GM12878 (cell line): ENCODE data around the gene TM9SF2. TPM values are rescaled to one million over a fixed set of nuclear protein-coding genes. Genes with fewer than 3 reads are reported as not detected.

Experiments
- ATAC-seq: fragments of 200-7000 bp; cut with Tn5 transposase; 3 replicates; pipeline ENCODE4 v1.9.1; 2020; ENCODE audit warnings: mild to moderate bottlenecking, moderate library complexity
- BruUV-seq: library from RNA; stranded (reverse); fragments of 400-500 nt; replicated peaks from 2 replicates; lab custom pipeline; 2021; lab: Mats Ljungman, UMichigan
- CTCF ChIA-PET: fragments of 300-600 bp; sonication (Branson Sonifier 250); formaldehyde crosslinking; extraction: SDS; loops from one replicate; lab custom pipeline; 2021; ENCODE audit warnings: inconsistent platforms; lab: Yijun Ruan, JAX
- POLR2A ChIA-PET: fragments of 350-600 bp; formaldehyde crosslinking; extraction: SDS; loops from one replicate; lab custom pipeline; 2021; ENCODE audit warnings: inconsistent platforms; lab: Charles Lee
- RAD21 ChIA-PET: fragments of 300-600 bp; sonication (Branson Sonifier 250); formaldehyde crosslinking; loops from one replicate; lab custom pipeline; 2023; ENCODE audit warnings: antibody characterized with exemption; ENCODE audit not compliant: unreplicated experiment; lab: Charles Lee
- SMC1A ChIA-PET: fragments of 300-600 bp; sonication (Branson Sonifier 250); formaldehyde crosslinking; loops from one replicate; lab custom pipeline; 2023; ENCODE audit not compliant: unreplicated experiment, uncharacterized antibody; lab: Charles Lee
- DNase-seq: peaks from one replicate; pipeline ENCODE4 v3.0.0-alpha.2; 2011; ENCODE audit warnings: low read depth, low spot score
- FAIRE-seq: peaks from 3 replicates; lab custom pipeline; 2011; peaks lifted over from hg19 to GRCh38; lab: Jason Lieb, UNC
- H2AFZ ChIP-seq: 2 replicates; pipeline ENCODE4 v1.6.0; 2011; ENCODE audit warnings: low read depth, low read length, control low read depth; ENCODE audit not compliant: control insufficient read depth
- H3K27ac ChIP-seq: 2 replicates; pipeline ENCODE4 v1.5.1; 2011; ENCODE audit warnings: control low read depth; ENCODE audit not compliant: control insufficient read depth, insufficient read depth
- H3K27me3 ChIP-seq, 2 experiments: replicated peaks in 1 of 2; 2 replicates each; pipeline versions ENCODE4 v1.6.0 to v1.6.1; 2011; ENCODE audit warnings: low read length in 1 of 2; ENCODE audit not compliant: control insufficient read depth in 2 of 2, insufficient read depth in 2 of 2
- H3K36me3 ChIP-seq, 2 experiments: 2 replicates each; pipeline ENCODE4 v1.5.1; 2011; ENCODE audit warnings: low read length in 1 of 2; ENCODE audit not compliant: control insufficient read depth in 2 of 2, insufficient read depth in 2 of 2
- H3K4me1 ChIP-seq: 2 replicates; pipeline ENCODE4 v1.6.1; 2011; ENCODE audit warnings: mild to moderate bottlenecking, low read length, moderate library complexity, mixed read lengths; ENCODE audit not compliant: control insufficient read depth, insufficient read depth
- H3K4me2 ChIP-seq: 2 replicates; pipeline ENCODE4 v1.6.0; 2011; ENCODE audit warnings: control low read depth; ENCODE audit not compliant: control insufficient read depth, insufficient read depth
- H3K4me3 ChIP-seq: fragments of 200-600 bp; sonication (generic); 2 replicates; pipeline ENCODE4 v1.5.1; 2016
- H3K79me2 ChIP-seq: 2 replicates; pipeline ENCODE4 v1.6.0; 2011; ENCODE audit warnings: low read length; ENCODE audit not compliant: control insufficient read depth, insufficient read depth
- H3K9ac ChIP-seq: 2 replicates; pipeline ENCODE4 v1.8.0; 2011; ENCODE audit warnings: low read length, control low read depth, mixed read lengths; ENCODE audit not compliant: control insufficient read depth, insufficient read depth
- H3K9me3 ChIP-seq: replicated peaks from 3 replicates; pipeline ENCODE4 v1.5.1; 2011; ENCODE audit warnings: mild to moderate bottlenecking, low read length; ENCODE audit not compliant: control insufficient read depth, insufficient read depth
- H4K20me1 ChIP-seq: 2 replicates; pipeline ENCODE4 v1.6.0; 2011; ENCODE audit not compliant: control insufficient read depth, insufficient read depth
- CHD1 ChIP-seq: IDR thresholded peaks from 2 replicates; pipeline ENCODE4 v1.6.1; 2012; ENCODE audit warnings: low read depth, low read length, improper control_type of control experiment
- DPF2 ChIP-seq: fragments of 450-650 bp; IDR thresholded peaks from 2 replicates; pipeline ENCODE4 v1.6.1; 2017; ENCODE audit warnings: mild to moderate bottlenecking
- MXI1 ChIP-seq: fragments of 150-350 bp; IDR thresholded peaks from 2 replicates; pipeline ENCODE4 v1.6.1; 2011; ENCODE audit warnings: low read depth, mild to moderate bottlenecking, inconsistent platforms, low read length, improper control_type of control experiment
- SMAD1 ChIP-seq: fragments of 450-650 bp; IDR thresholded peaks from 2 replicates; pipeline ENCODE4 v1.6.1; 2018; ENCODE audit warnings: mild to moderate bottlenecking, low read depth; ENCODE audit not compliant: partially characterized antibody
- SPI1 ChIP-seq: IDR thresholded peaks from 2 replicates; pipeline ENCODE4 v1.6.1; 2011; ENCODE audit warnings: low read depth, mild to moderate bottlenecking, low read length, moderate library complexity, borderline replicate concordance; ENCODE audit not compliant: insufficient read depth
- TCF3 ChIP-seq: IDR thresholded peaks from 2 replicates; pipeline ENCODE4 v1.6.1; 2012; ENCODE audit warnings: low read depth, mild to moderate bottlenecking, low read length, borderline replicate concordance; ENCODE audit not compliant: insufficient read depth
- ZSCAN29 ChIP-seq: fragments of 450-650 bp; IDR thresholded peaks from 2 replicates; pipeline ENCODE4 v1.6.1; 2017; ENCODE audit warnings: mild to moderate bottlenecking, moderate library complexity
- WGBS: methylation state at CpG from one replicate; pipeline ENCODE4 v1.1.6; 2016; ENCODE audit warnings: low lambda C conversion rate; ENCODE audit not compliant: insufficient replicate concordance, insufficient coverage; ENCODE audit errors: missing lambda C conversion rate; 5-methylcytosine and 5-hydroxymethylcytosine counted together
- in situ Hi-C: fragments of 300-500 bp; cut with MboI; formaldehyde crosslinking; loops from 9 replicates; pipeline ENCODE4 v1.14.3; 2018; ENCODE audit warnings: mixed read lengths
- intact Hi-C: fragments of 100-400 bp; cut with micrococcal nuclease; formaldehyde crosslinking; loops from one replicate; pipeline ENCODE4 v1.14.2; 2022; ENCODE audit not compliant: unreplicated experiment
- polyA plus RNA-seq, 11 experiments: library from polyadenylated mRNA; depleted of rRNA in 4 of 11; unstranded in 6 of 11; stranded (reverse) in 5 of 11; fragments of >200 nt; fragmentation: Nextera tagmentation in 4 of 11; fragmentation: Illumina TruSeq in 1 of 11; extraction: Ambion mirVana in 4 of 11; extraction: Trizol in 1 of 11; gene quantifications; 1 replicate in 1 of 11; 2 replicates in 10 of 11; pipeline versions ENCODE4 v1.2.1 to v1.2.3, GENCODE V29; 2011 to 2016; ENCODE audit warnings: inconsistent platforms in 2 of 11, missing spikeins in 2 of 11, low read depth in 1 of 11
- total RNA-seq, 4 experiments: library from RNA; depleted of rRNA in 3 of 4; stranded (reverse); fragments of >200 nt in 3 of 4; fragmentation: Illumina TruSeq in 1 of 4; extraction: Trizol in 1 of 4; gene quantifications; 2 replicates each; pipeline versions ENCODE4 v1.2.1 to v1.2.3, GENCODE V29; 2013 to 2021
- TF ChIP-seq, protein P1 (sequence below): fragments of 450-650 bp; IDR thresholded peaks from 2 replicates; pipeline ENCODE4 v1.6.1; 2018; ENCODE audit warnings: borderline replicate concordance, mild to moderate bottlenecking; ENCODE audit not compliant: partially characterized antibody
- TF ChIP-seq, protein P2 (sequence below): fragments of 450-650 bp; IDR thresholded peaks from 2 replicates; pipeline ENCODE4 v1.6.1; 2017; ENCODE audit warnings: mild to moderate bottlenecking

TM9SF2 gene
- total and polyA plus RNA-seq, 10 of the 15 experiments (the other 5 are each of a cell fraction or from before 2014, with no cell fraction given) = 34.6 to 128 (median 79.2) TPM

DNA sequence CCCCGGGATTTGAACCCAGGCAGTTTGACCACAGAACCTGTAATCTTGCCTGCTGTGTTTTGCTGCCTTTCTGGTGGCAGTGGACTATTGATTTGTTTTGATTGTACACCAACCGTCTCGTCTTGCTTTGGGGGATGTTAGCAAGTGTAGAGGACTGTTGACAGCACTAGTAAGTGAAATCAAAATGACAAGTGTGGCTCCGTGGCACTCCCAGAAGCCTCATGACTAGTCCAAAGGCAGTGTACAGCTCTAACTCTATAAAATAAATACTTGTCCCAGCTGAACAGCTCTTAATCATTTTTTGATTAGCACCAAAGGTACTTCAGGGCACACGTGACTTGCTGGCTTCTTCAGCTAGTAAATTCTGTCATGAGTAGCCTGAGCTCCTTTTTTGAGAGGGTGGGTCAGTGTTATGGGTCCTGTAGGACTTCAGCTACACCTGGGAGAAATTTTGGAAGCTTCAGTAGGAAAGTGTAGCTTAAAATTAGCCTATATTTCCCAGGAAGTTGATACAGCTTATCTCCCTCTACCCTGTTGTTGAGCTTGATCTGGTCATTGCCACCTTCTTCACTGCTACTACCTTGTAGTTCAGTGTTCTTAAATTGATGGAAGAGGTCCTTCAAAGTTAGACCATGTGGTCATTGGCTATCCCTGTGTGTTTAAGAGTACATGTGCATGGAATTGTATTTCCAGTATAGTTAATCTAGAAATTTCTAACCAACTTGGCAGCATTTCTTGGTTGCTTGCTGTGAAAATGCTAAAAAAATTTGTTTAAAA, 15.1 kb downstream of the TM9SF2 start:
- no peaks in the 10 kb centered on the region; the same call in 1 of the 2 replicates for H3K4me1 ChIP-seq
- H3K4me2 ChIP-seq = no peak overlapping the region
- H4K20me1 ChIP-seq = no peaks in the 10 kb centered on the region
- H3K9ac ChIP-seq = no peak overlapping the region
- 70% methylated on average over 5 of the region's 5 CpGs for WGBS
- intact Hi-C loops = no loop called here
- no peak for TF ChIP-seq DPF2
- TF ChIP-seq TCF3 = no peak
- no peak for TF ChIP-seq ZSCAN29
- no peak for TF ChIP-seq MXI1
- TF ChIP-seq SPI1 = no peak
- TF ChIP-seq, protein P1, sequence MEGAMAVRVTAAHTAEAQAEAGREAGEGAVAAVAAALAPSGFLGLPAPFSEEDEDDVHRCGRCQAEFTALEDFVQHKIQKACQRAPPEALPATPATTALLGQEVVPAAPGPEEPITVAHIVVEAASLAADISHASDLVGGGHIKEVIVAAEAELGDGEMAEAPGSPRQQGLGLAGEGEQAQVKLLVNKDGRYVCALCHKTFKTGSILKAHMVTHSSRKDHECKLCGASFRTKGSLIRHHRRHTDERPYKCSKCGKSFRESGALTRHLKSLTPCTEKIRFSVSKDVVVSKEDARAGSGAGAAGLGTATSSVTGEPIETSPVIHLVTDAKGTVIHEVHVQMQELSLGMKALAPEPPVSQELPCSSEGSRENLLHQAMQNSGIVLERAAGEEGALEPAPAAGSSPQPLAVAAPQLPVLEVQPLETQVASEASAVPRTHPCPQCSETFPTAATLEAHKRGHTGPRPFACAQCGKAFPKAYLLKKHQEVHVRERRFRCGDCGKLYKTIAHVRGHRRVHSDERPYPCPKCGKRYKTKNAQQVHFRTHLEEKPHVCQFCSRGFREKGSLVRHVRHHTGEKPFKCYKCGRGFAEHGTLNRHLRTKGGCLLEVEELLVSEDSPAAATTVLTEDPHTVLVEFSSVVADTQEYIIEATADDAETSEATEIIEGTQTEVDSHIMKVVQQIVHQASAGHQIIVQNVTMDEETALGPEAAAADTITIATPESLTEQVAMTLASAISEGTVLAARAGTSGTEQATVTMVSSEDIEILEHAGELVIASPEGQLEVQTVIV = no peak
- no peak for TF ChIP-seq SMAD1
- TF ChIP-seq, protein P2, sequence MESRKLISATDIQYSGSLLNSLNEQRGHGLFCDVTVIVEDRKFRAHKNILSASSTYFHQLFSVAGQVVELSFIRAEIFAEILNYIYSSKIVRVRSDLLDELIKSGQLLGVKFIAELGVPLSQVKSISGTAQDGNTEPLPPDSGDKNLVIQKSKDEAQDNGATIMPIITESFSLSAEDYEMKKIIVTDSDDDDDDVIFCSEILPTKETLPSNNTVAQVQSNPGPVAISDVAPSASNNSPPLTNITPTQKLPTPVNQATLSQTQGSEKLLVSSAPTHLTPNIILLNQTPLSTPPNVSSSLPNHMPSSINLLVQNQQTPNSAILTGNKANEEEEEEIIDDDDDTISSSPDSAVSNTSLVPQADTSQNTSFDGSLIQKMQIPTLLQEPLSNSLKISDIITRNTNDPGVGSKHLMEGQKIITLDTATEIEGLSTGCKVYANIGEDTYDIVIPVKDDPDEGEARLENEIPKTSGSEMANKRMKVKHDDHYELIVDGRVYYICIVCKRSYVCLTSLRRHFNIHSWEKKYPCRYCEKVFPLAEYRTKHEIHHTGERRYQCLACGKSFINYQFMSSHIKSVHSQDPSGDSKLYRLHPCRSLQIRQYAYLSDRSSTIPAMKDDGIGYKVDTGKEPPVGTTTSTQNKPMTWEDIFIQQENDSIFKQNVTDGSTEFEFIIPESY = no peak
- no peak for TF ChIP-seq CHD1
- TF ChIP-seq, all 136 proteins: peak for 0
- no peak overlapping the region for H3K27ac ChIP-seq
- POLR2A ChIA-PET = interaction anchor here (0.5 to 0.7 kb wide), 2 partner anchors 36 to 141 kb away, joined by 3 to 7 read pairs; no protein-coding TSS in a partner anchor
- H2AFZ ChIP-seq = no peak overlapping the region
- H3K27me3 ChIP-seq = no peaks in the 10 kb centered on the region
- CTCF ChIA-PET = interaction anchor here (1.2 to 3.1 kb wide), 3 partner anchors 10 to 18 kb away, joined by 3 to 28 read pairs (median 4); no protein-coding TSS in a partner anchor
- ATAC-seq (no peak), FAIRE-seq (no peak), DNase-seq (no peak)
- SMC1A ChIA-PET = interaction anchor here (0.8 to 2.3 kb wide), 3 partner anchors 10 to 35 kb away, joined by 3 to 12 read pairs (median 4); no protein-coding TSS in a partner anchor
- no peaks in the 10 kb centered on the region; the same call in 2 of the 3 replicates for H3K9me3 ChIP-seq
- H3K79me2 ChIP-seq = peaks cover 55% of the 10 kb centered on the region
- no peak overlapping the region for H3K4me3 ChIP-seq
- in situ Hi-C loops = no loop called here
- BruUV-seq = no TSS peak
- RAD21 ChIA-PET = interaction anchor here (1.6 kb wide), 1 partner anchor 10 kb away, joined by 5 read pairs; no protein-coding TSS in a partner anchor
- peaks cover 2 to 9% of the 10 kb centered on the region in 2 experiments; a peak in 3 of 4 replicates for H3K36me3 ChIP-seq
